AG09319 (cell line): Measurements from ENCODE around the gene EBF3.

Experiments used
- DNase-seq: peaks from one replicate; pipeline ENCODE4 v3.0.0-alpha.2; 2010; ENCODE audit warnings: low read depth; ENCODE audit errors: extremely low read depth
- TF ChIP-seq, protein P1 (sequence below): IDR thresholded peaks from 2 replicates; pipeline ENCODE4 v1.5.1; 2011; ENCODE audit warnings: low read depth, mild to moderate bottlenecking, inconsistent platforms, low read length, moderate library complexity

Gene EBF3

DNA sequence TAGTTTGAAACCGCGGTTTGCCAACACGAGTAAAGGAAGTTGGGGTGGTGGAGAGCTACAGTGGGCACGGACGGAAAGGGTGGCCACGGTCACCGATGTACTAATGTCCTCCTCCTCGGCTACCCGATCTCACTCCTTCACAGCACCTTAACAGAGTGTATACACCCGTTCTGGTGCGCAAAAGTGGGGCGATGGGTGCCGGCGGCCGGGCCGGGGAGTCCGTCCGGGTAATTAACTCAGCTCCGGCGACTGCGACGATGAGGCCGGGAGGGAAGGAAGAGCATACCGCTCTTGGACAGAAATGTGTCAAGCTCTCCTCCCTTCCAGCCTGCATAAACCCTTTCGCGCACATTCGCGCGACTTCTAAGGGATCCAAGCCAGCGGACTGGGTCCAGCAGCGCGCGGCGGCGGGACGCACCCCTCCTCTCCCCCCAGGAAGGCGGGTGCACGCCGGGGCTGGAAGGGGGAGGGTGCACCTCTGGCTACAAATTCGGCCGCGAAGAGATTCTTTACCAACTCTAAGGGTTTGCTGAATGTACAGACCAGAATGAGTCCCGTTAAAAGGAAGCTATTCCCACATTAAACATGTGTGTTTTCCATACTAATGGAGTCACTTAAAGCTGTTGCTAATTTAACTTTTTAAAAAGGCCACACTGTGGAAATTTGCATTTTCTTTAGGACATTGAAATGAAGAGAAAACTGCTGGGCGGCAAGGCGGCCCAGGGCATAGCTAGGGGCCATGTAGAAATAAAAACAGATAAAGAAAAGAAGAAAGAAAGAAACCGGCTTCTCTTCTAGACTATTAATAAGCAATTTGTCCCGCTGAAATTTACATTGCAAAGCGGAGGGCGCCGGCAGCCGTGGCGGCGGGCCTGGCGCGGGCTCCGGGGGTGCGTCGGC, 6.6 kb upstream of the EBF3 start:
- DNase-seq, result no peak

DNA sequence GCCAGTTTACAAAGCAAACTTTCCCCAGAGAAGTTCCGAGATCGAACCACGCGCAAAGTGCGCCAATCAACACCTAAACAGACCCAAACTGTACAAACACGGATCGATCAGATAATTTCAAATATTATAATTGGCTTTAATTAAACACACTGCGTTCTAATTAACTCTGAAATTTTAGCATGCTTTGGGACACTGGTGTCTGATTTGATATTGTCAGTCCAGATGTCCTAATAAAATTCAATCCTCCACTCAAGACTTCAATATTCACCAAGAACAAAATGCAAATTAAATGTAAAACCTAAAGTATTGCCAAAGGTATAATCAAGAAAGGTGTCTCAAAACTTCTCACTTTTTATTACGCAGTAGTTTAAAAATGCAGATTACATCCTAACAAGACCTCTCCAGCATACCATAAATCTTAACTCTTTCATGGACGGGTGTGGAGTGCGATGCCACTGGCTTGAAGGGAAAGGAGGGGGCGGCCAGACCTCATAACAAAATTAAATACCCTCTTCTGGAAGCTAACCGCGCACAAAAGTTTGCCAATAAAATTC, 5.9 kb upstream of the EBF3 start:
- TF ChIP-seq, protein P1, sequence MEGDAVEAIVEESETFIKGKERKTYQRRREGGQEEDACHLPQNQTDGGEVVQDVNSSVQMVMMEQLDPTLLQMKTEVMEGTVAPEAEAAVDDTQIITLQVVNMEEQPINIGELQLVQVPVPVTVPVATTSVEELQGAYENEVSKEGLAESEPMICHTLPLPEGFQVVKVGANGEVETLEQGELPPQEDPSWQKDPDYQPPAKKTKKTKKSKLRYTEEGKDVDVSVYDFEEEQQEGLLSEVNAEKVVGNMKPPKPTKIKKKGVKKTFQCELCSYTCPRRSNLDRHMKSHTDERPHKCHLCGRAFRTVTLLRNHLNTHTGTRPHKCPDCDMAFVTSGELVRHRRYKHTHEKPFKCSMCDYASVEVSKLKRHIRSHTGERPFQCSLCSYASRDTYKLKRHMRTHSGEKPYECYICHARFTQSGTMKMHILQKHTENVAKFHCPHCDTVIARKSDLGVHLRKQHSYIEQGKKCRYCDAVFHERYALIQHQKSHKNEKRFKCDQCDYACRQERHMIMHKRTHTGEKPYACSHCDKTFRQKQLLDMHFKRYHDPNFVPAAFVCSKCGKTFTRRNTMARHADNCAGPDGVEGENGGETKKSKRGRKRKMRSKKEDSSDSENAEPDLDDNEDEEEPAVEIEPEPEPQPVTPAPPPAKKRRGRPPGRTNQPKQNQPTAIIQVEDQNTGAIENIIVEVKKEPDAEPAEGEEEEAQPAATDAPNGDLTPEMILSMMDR, result no peak
- no peak for DNase-seq

More for the DNA sequence above, 6.6 kb upstream of the EBF3 start:
- TF ChIP-seq, protein P1, result no peak

- no peak for DNase-seq
- TF ChIP-seq, protein P1, result no peak
Measured at GRCh38 chr10:129969184-129969910, 5.3 kb upstream of the EBF3 start.

GRCh38 chr10:129968853-129969183, 4.7 kb upstream of the EBF3 start:
- TF ChIP-seq, protein P1, result peak; percentile 47
- DNase-seq, result no peak

GRCh38 chr10:129968020-129968852, 4.2 kb upstream of the EBF3 start:
- no peak for DNase-seq
- TF ChIP-seq, protein P1, result no peak

GRCh38 chr10:129967579-129968019, 3.5 kb upstream of the EBF3 start:
- TF ChIP-seq, protein P1, result no peak
- DNase-seq, result no peak
